Brain pericyte (primary cell): ENCODE results near the gene ERP29.
"Not testable (repeated sequence)": the region's sequence is repeated elsewhere in the genome, so short reads cannot be mapped to it uniquely, and the experiment has no call there.

Experiments
- DNase-seq: peaks from one replicate; pipeline ENCODE4 v3.0.0-alpha.2; 2012; ENCODE audit warnings: low read depth, low spot score

The ERP29 gene

GRCh38 chr12:112001576-112001975 lies 11.7 kb upstream of the ERP29 start:
- no peak for DNase-seq

- DNase-seq = no peak
These were observed 9.2 kb upstream of the ERP29 start for GRCh38 chr12:112004041-112004440.

- no peak for DNase-seq
These were observed 7.5 kb upstream of the ERP29 start for GRCh38 chr12:112005419-112006395.

GRCh38 chr12:112007945-112008344 lies 5.3 kb upstream of the ERP29 start:
- DNase-seq = no peak

GRCh38 chr12:112008918-112009317 lies 4.3 kb upstream of the ERP29 start:
- no peak for DNase-seq

GRCh38 chr12:112009596-112009995 lies 3.6 kb upstream of the ERP29 start:
- DNase-seq = not testable (repeated sequence)

GRCh38 chr12:112010415-112011344 lies 2.5 kb upstream of the ERP29 start:
- no peak for DNase-seq

GRCh38 chr12:112011685-112012084 lies 1.5 kb upstream of the ERP29 start:
- no peak for DNase-seq

GRCh38 chr12:112013601-112014402 lies 576 bp downstream of the ERP29 start:
- DNase-seq = no peak

- DNase-seq = no peak
These were observed 2.7 kb downstream of the ERP29 start for GRCh38 chr12:112015938-112016337.

GRCh38 chr12:112017041-112017440 lies 3.8 kb downstream of the ERP29 start:
- no peak for DNase-seq

GRCh38 chr12:112018571-112019237 lies 5.5 kb downstream of the ERP29 start:
- DNase-seq = no peak

GRCh38 chr12:112020947-112021457 lies 7.8 kb downstream of the ERP29 start:
- DNase-seq = no peak

GRCh38 chr12:112022241-112023016 lies 9.2 kb downstream of the ERP29 start:
- no peak for DNase-seq

- no peak for DNase-seq
These were observed 10.7 kb downstream of the ERP29 start for GRCh38 chr12:112023759-112024396.

GRCh38 chr12:112025808-112026375 lies 12.7 kb downstream of the ERP29 start:
- no peak for DNase-seq

GRCh38 chr12:112029301-112029700 lies 16.1 kb downstream of the ERP29 start:
- no peak for DNase-seq

GRCh38 chr12:112031472-112031871 lies 18.2 kb downstream of the ERP29 start:
- DNase-seq = no peak

GRCh38 chr12:112032292-112032691 lies 19.1 kb downstream of the ERP29 start:
- no peak for DNase-seq
